T-helper 1 cell treated with Interleukin-12 subunit alpha and Interleukin-12 subunit beta and Interleukin-4 antibody, amounts not matched to agents 30 ng/mL and 1 ng/mL, for 36 hours (primary cell): ENCODE data around the gene CC2D2A. TPM values are rescaled to one million over a fixed set of nuclear protein-coding genes. Genes with fewer than 3 reads are reported as not detected.
"Not testable (repeated sequence)": the region's sequence is repeated elsewhere in the genome, so short reads cannot be mapped to it uniquely, and the experiment has no call there.

Experiments used
- intact Hi-C: fragments of 100-400 bp; cut with micrococcal nuclease; formaldehyde crosslinking; loops from one replicate; pipeline ENCODE4 v1.15.1; 2024
- total RNA-seq: library from RNA; stranded (reverse); gene quantifications from 2 replicates; pipeline ENCODE4 v1.2.3, GENCODE V29; 2022

Gene CC2D2A
- total RNA-seq, 1 donor from 2014 or later = not detected

DNA sequence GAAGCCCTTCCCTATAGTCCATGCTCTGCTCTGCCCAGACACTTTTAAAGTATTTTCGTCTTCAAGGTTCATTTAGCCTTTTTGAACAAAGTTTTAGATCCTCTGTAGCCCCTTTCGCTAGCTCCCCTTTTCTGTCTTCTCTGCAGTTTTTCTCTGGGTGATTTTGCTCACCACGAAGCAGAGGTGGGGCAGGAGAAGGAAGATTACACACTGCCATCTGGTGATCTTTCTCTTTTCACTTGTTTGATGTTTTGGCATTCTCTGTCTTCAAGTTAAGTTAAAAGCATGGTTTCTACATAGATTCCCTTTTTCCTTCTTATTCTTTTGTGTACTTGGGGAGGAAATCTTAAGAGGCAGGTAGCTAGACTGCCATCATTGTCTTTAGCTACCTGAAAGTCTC is 43.9 kb downstream of the CC2D2A start:
- intact Hi-C loops = no loop called here

DNA sequence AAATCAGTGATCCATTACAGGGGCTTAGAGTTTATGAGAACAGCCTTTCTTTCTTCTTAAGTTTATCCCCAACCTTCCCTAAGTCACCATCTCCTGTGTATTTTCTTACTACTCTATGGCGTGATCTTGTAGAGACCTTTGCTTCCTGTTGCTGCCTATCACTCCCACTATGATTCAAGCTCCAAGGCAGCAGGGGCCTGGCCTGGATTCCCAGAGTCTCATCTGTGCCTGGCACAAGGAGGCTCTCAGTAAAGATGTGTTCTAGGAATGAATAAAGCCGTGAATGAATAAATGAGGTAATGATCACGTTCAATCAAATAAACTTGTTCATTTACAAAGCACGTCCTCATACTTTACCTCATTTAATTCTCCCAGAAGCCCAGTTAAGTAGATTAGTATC is 45.4 kb downstream of the CC2D2A start:
- intact Hi-C loops = no loop called here

DNA sequence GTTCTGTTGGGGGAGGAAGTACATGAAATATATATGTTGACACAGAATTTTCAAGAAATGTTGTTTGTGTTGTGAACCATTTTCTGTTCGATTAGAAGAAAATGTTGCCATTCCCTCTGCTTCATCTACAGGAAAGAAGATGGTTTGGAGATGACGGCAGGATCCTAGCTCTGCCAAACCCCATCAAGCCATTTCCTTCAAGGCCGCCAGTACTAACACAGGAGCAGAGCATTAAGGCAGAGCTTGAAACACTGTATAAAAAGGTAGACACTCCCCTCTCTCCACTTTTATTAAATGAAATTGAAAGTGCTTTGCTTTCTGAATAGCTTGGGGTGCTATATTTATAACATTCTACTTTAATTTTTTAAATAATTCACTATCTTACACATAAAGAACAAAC is 46.8 kb downstream of the CC2D2A start:
- intact Hi-C loops = no loop called here

DNA sequence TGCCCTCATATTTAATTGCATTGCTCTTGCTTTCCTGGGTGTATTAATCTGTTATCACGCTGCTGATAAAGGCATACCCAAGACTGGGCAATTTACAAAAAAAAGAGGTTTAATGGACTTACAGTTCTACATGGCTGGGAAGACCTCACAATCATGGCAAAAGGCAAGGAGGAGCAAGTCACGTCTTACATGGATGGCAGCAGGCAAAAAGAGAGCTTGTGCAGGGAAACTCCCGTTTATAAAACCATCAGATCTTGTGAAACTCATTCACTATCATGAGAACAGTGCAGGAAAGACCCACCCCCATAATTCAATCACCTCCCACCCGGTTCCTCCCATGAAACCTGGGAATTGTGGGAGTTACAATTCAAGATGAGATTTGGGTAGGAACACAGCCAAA is 48.0 kb downstream of the CC2D2A start:
- intact Hi-C loops = not testable (repeated sequence)

DNA sequence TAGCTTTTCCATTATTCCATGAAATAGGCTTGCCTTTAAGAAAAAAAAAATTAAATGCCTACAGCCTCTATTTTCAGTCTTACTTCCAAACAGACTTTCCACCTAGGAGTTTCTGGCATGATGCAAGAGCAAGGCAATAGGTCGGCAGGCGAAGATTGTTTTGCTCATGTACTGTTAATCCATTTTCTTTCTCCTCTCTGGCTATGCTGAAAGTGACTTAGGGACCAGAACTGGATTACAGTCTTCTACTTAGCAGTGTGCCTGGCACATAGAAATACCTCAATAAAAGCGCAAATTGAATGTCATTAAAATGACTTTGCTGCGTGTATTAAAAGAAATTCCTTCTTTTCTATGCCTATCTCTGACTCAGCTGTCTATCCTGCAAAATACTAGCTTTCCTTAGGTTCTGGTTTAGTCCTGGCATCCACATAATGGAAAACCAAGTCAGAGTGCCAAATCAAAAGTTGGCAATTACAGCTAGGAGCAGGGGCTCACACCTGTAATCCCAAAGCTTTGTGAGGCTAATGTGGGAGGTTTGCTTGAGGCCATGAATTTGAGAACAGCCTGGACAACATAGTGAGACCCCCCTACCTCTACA is 51.9 kb downstream of the CC2D2A start:
- intact Hi-C loops = no loop called here

DNA sequence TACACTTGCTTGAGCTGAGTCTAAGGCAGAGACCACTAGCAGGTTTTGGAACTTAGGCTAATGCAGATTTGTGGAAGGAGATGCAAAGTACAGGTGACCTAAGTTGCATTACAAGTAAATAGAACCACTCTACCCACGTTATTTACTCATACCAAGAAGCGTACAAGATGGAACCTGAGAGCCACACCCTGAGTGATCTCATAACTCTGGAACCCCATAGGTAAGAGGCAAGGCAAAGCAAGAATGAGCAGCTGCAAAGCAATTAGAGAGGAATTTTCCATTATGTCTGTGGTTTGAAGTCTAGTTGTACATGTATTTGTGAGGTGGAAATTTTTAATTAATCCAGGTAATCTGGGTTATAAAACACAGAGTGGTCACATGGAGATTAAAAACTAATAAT is 55.4 kb downstream of the CC2D2A start:
- intact Hi-C loops = no loop called here

DNA sequence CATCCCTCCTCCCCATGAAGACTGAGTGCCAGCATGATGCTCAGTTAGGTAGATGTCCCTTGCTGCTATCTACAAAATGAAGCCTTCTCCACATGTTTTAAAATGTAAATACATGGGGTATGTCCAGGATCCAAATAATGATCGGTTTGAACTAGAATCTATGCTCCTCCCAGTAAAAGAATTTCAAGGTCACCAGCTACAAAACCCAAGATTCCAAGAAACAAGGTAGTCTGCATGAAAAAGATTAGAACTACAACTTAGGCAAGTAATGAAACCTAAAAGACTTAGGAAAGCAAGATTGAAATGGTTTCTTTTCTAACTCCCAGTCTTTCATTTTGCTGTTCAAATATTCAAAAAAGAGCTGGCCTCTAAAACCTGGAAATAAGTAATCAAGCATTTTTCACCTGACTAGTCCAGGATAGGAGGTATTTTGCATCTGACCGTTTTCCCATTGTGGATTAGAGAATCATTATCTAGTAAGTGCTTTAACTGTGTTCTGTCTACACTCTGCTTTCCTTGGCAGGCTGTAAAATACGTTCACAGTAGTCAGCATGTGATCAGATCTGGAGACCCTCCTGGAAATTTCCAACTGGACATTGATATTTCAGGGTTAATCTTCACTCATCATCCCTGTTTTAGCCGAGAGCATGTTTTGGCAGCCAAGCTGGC is 57.4 kb downstream of the CC2D2A start:
- intact Hi-C loops = no loop called here

DNA sequence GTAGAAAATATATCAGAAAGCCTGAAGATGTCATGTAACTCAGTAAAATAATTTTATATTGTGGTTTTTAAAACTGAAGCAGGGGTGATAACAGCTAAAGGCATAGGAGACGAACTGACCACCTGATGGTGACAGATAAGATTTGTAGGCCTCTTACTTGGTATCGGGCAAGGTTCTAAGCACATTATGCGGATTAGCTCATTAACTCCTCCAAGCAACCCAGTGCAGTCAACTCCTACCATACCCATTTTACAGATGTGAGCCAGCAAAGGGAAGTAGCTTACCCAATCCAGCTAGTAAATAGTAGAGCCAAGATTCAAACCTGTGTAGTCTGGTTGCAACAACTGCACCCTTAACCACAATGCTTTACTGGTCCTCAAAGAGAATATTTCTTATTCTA is 62.1 kb downstream of the CC2D2A start:
- intact Hi-C loops = no loop called here

DNA sequence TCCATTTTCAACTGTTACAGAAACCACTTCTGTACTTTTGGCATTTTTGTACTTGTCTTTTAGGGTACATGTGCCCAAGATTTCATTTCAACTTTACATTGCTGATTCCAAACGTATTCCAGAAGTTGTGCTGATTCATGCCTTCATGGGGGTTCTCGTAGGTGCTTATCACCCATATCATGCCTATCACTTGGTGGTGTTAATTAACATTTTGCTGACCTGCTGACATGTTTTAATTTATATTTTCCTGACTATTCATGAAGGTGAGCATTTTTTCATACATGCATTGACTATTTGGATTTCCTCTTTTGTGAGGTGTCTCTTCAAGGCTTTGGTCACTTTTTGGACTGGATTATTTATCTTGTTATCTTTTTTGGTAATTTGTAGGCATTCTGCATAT is 64.1 kb downstream of the CC2D2A start:
- intact Hi-C loops = no loop called here

DNA sequence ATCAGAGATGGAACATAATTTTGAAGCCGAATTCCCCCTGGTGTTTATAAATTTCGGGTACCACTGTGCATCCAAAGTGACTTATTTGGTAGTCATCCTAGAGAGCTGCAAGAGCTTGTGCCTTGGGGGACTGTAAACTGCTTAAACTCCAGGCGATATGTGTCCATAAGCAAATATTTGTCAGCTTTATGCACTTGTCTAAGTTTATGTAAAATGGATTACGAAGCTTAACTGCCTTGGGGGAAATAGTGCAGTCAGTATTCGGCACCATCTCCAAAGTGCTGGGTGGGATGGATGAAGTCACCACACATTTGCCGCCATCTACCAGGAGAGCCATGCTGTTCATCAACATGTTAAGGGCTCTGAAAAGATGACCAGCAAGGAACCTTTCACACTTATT is 65.9 kb downstream of the CC2D2A start:
- intact Hi-C loops = no loop called here

DNA sequence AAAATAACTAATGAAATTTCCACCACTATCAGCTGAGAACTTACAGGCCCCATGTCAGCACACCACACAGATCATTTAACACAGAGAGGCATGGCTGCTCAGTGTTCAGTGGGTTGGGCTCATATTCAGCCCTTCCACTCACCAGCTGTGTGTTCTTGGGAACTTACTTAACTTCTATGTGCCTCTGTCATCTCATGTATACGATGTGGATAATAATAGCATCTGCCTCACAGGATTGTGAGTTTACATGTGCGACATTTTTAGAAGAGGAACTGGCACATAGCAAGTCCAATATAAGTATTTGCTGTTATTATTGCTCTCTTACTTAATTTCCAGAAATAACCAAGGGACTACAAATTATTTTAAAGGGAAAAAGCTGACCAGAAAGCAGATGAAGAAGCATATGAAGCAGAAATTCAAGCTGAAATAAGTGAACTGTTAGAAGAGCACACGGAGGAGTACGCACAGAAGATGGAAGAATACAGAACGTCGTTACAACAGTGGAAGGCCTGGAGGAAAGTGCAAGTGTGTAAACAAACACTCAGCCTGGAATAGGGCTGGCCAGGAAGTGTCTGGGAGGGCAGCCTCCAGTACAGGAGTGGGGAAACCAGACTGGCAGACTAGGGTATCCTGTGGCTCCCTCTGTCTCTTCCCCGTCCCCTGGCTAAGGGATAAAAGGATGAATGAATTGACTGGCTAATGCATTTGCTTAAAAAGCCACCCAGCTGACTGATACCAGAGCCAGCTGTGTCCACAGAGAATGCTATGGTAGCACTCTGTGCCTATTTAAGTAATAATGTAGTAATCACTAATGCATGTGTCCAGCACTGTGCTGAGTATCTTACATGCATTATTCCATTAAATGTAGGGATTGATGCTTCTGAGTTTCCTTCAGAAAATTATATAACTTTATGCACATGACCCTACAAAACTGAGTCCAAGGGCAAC is 67.1 kb downstream of the CC2D2A start:
- intact Hi-C loops = no loop called here

DNA sequence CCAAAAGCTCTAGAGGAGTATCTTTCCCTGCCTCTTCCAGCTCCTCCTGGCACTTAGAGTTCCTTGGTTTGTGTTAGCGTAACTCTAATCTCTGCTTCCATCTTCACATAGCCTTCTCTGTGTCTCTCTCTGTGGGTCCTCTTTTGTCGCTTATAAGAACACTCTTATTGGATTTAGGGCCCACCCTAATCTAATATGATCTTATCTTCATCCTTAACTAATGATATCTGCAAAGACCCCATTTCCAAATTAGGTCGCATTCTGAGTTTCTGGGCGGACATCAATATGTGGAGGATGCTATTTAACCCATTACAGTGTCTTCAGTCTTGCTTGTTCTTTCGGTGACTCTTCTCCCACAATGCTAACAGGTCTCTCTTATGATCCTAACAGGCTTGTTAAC is 72.3 kb downstream of the CC2D2A start:
- intact Hi-C loops = no loop called here

DNA sequence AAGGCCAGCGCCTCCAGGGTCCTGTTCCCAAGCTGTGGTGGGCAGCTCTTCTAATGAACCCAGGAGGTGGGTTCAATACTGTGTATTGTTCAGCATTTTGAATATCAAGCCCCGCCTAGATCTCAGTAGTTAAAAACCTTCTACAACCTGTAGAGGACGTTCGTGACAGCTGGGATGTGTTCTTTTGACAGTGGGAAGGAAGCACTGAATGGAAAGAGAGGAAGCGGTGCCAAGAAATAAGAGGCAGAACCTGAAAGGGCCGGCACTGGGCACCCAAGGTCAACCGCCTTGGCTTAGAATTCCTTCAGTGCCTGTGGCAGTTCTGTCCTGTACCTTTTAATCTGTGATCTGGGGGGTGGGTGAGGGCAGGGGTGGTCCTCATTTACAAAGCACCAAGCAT is 73.1 kb downstream of the CC2D2A start:
- intact Hi-C loops = no loop called here

DNA sequence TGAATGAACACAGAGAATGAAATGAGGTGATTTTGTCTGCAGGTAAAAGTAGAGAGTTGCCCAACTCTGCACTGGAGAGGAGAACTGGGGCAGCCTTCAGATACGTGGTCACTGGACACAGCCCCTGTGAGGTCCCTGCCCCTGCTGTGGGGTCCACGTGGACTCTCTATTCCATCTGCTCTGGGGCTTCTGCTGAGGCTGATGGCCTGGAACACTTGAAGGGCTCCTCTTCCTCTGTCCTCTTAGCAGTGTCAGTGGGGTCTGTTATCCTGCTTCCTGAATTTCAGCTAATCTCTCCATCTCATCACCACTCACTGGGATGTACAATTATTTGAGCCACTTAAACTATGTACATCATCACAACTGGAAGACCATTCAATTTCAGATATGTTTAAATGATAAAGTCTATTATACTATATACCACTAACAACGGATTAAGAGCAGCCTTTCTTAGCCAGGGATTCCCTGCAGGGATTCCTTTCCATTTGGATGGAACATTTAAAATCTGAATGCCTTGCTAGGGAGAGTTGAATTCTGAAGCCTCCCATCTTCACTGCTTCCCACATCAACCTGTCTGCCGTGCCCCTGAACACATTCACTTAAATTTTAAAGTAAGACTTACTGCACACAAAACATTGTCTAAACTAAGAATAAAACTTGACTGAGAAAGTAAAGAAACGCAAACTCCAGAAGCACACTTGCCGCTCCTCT is 74.0 kb downstream of the CC2D2A start:
- intact Hi-C loops = no loop called here

DNA sequence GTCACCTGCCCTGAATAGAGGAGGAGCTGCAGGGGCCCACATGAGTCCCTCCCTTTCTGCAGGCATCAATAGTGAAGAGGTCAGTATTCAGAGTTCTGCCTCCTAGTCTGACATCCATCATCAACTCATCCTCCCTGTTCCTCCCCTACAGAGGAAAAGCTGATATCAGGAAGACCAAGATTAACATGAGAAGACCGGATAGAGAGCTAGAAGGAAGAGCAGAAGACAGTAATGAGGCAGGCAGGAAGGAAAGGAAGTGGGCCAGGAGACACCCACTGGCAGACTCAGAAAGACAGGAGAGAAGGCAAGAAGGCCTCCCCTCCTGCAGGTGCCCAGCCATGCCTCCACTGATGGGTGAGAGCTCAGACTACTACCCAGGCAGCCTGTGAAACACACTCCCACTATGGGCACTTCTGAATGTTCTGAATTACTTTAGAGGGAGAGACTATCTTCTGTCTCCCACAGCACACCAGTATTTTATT is 74.6 kb downstream of the CC2D2A start:
- intact Hi-C loops = no loop called here

DNA sequence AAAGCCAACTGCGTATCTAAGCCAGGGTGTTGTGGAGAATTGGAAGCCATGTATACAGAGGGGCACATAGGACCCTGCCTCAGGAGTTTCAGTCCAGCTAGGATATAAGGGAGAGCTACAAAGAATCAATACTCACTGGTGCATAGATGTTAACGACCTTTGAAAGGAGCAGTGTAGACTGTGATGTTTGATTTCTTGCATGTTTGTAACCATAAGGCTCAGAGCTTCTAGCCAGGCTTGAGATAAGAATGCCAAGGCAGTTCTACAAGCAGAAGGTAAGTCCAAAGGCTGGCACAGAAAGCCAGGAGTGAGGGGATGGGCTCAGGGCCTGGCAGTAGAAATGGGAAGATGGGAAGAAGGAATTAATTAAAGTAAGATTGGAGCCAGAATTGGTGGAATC is 75.7 kb downstream of the CC2D2A start:
- intact Hi-C loops = loop anchor here (5.0 kb wide), 2 partner anchors 313 to 623 kb away; no protein-coding TSS in a partner anchor

DNA sequence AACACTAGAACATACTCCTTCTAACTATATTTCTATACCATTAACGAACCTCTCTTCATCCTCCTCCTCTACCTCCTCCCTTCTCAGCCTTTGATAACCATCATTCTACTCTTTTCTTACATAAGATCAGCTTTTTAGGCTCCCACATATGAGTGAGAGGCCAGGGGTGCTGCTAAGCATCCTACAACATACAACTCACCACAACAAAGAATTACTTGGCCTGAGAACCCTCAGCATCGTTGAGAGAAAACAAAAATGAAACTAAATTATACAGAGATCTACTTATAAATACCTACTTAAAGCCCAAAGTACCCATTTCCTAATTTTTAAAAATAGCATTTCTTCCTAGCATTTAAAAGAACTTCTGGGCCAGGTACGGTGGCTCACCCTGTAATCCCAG is 77.7 kb downstream of the CC2D2A start:
- intact Hi-C loops = loop anchor here (1.0 to 5.0 kb wide), 3 partner anchors 103 to 625 kb away; no protein-coding TSS in a partner anchor

DNA sequence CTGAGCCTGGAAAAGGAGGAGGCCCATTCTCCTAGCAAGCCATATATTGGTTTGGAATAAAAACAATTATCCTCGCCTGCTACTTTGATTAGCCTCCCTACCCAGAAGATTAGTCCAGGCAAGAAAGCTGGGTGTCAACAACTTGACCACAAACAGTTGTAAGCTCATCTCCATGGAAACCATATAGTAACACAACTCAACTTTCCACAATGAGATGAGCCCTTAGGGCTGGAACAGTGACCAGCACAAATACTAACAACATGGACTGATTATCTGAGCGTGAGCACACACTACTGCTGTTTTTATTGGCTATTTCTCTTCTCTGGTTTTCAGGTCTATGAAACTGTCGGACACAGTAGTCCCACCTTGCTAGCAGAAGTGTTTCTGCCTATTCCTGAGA is 80.8 kb downstream of the CC2D2A start:
- intact Hi-C loops = no loop called here

DNA sequence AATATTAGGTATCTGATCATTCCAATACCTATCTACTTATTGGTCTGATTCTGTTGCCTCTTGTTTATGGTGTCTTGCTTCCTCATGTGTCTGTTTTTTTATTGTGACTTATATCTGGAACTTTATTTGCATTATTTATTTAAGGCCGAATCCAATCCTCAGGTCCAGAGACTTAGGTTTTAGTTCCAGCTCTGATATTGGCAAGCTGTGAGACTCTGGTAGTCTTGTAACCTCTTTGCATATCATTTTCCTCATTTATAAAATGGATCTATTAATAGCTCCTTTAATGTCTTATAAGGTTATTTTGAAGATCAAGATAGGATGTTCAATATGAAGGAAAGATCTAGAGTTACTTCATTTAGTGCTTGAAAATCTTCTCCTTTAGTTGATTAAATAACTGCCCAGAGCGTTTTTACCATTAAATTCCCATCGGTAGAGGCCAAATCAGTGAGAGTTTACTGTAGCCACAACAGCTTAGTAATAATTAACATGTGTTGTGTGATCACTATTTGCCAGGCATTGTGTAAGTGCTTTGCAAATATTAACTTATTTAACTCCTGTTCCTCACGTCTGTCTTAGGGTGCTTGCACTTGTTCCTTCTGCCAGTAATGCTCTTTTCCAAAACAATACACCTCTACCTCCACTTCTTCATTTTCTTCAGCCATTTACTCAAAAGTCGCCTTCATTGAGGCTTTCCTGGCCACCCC is 82.2 kb downstream of the CC2D2A start:
- intact Hi-C loops = no loop called here

DNA sequence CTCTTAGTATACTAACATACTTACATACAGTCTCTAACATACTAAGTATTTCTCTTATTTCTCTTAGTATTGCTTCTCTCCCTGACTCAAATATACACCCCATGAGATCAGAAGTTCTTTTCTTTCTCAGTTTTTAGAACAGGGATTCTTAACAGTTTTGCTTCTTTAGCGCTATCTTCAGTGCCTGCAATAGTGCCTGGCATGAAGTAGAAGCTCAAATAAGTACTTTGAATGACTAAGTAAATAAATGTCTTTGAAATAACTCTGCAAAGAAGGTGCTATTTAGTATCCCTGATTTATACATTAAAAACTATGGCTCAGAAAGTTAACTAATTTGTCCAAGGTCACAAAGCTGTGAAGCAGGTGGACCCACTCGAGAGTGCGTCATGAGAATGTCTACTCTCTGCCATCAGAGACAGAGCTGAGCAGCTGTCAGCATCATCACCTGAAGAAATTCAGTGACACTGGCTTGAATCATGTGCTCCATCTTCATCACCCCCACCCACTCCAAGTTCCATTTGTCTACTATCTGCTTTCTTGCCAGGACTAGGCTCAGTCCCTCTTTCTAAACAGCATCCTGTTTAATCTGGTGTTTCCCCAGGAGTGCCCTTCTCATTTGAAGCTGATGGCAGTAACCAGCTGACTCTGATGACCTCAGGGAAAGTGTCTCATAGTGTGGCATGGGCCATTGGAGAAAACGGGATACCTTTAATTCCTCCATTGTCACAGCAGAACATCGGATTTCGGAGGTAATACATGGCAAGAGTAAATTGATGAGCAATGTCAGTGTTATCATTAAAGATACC is 83.1 kb downstream of the CC2D2A start:
- intact Hi-C loops = no loop called here
